GM18511 (cell line): Measurements from ENCODE around the gene DNASE1L2.

ENCODE experiments used
- ATAC-seq: cut with Tn5 transposase; IDR thresholded peaks from one replicate; pipeline ENCODE4 v1.9.1; 2021; ENCODE audit warnings: mild to moderate bottlenecking, moderate library complexity; ENCODE audit not compliant: unreplicated experiment

The DNASE1L2 gene

DNA sequence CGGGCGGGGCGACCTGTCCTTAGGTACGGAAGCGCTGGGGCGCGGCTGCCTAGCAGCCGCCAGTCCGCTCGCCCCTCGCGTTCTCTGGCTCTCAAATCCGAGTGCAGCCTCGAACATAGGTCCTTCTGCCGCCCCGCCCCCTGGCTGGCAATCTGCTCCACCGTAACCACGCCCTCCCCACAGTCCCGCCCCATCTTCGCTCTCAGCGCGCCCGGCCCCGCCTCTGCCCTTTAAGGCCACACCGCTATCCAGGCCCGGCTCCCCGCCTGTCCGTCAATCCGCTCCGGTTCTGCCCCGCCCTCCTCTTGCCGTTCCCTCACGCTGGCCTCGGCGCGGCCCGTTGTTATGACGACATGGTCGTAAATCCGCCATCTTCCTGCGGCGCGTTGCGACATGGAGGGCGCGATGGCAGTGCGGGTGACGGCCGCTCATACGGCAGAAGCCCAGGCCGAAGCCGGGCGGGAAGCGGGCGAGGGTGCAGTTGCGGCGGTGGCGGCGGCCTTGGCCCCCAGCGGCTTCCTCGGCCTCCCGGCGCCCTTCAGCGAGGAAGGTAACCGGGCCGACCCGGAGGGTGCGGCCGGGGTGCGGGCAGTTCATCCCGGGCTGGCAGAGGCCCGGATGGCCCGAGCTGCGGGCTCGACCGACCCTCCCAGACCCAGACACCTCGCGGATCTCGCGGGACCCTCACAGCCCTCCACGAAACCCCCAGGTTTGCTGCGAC, 12.9 kb upstream of the DNASE1L2 start, which contains the start of gene E4F1:
E4F1 (plus strand) TSS at position 371 of the 721 bp plus-strand sequence; CDS start at position 394, 23 bp downstream.
- ATAC-seq, result peak; percentile 96

DNA sequence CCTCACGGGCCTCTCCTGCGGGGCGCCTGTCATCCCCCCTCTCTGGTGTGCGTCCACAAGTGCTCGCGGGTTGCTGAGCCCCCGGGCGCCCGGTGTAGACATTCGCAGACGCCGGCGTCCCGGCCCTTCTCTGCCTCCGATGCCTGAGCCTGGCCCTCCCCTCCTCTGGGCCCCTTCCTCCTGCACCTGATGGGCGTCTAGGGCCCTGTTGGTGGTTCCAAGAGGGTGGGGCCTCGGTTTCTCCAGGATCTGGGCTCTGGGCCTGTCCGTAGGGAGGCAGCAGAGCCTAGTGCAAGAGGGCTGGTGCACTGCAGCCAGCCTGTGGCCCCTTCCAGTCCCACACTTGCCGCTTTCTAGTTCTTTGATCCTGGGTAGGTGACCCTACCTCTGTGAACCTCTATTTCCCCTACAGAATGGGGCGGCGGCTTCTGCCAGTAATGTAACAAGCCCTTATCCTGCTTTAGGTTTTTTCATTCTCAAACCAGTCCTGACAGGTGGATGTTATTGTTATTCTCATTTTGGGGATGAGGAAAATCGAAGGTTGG, 12.2 kb upstream of the DNASE1L2 start:
- ATAC-seq, result peak; percentile 28

DNA sequence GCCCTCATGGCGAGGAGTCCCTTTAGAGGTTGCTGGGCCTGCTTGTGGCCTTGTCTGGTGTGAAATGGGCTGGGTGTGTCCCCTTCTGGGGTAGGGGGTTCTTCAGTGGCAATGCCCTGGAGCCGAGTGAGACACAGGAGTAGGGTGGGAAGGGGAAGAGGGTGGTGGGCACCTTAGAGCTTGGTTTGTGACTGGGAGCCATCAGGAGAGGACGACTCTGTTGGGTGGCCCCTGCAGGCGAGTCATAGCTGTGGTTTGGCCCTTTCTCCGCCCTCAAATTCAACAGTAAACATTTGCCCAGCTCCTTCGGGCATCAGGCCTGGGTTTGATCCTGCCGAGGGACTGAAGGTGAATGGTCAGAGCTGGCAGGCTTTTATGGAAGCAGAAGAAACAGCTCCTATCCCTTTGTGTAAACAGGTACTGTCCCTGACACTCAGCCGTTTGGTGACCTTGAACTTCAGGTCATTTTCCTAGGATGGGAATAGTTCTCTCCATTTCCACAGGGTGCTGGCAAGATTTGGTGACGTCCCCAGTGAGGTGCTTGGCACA, 9.9 kb upstream of the DNASE1L2 start:
- no peak for ATAC-seq

DNA sequence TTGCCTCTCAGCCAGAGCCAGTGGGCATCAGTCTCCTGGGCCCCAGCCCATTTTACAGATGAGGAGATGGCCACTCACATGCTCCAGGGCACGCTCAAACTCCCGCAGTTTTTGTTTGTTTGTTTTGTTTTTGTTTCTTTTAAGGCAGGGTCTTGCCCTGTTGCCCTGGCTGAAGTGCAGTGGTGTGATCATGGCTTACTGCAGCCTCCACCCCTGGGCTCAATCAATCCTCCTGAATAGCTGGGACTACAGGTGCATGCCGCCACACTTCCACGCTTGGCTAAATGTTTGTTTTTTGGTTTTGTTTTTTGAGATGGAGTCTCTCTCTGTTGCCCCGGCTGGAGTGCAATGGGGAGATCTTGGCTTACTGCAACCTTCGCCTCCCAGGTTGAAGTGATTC, 9.3 kb upstream of the DNASE1L2 start:
- no peak for ATAC-seq

DNA sequence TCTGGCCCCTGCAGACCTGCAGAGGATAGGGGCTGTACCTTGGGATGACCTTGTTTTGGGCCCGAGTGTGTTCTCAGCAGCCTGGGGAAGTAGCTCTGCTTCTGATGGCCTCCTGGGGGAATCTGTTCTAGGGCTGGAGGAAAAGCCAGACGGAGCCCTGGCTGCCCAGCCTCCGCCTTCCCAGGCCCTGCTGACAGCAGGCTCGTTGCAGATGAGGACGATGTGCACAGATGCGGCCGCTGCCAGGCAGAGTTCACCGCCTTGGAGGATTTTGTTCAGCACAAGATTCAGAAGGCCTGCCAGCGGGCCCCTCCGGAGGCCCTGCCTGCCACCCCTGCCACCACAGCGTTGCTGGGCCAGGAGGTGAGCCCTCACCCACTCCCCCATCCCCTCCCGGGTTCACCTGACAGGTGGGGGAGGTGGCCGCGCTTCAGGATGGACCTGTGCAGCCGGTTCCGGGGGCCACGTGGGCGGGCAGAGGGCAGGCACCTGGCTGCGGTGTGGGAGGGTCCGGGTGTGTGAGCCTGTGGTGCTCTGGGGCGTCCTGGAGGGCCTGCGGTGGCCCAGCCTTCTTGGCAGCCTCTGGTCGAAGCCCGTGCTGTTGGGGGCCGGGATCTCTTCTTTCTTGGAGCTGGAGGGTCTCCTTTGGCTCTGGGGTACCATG, 8.0 kb upstream of the DNASE1L2 start:
- ATAC-seq, result no peak

DNA sequence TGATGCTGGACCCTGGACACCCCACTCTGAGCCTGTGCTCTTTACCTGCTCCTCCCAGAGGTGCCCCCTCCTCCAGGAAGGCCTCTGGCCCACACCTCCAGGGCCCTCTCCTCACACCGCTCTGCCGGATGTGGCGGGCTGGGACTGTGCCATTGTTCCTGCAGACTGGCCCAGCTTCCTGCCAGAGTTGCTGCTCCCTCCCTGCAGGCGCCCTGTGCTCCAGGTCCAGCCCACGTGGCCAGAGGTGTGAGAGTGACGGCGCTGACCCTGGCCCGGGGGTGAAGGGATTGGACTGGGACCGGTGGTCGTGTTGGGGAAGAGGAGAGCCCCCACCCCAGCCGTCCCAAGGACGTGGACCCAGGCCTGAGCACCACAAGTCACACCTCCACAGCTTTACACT, 7.2 kb upstream of the DNASE1L2 start:
- no peak for ATAC-seq

DNA sequence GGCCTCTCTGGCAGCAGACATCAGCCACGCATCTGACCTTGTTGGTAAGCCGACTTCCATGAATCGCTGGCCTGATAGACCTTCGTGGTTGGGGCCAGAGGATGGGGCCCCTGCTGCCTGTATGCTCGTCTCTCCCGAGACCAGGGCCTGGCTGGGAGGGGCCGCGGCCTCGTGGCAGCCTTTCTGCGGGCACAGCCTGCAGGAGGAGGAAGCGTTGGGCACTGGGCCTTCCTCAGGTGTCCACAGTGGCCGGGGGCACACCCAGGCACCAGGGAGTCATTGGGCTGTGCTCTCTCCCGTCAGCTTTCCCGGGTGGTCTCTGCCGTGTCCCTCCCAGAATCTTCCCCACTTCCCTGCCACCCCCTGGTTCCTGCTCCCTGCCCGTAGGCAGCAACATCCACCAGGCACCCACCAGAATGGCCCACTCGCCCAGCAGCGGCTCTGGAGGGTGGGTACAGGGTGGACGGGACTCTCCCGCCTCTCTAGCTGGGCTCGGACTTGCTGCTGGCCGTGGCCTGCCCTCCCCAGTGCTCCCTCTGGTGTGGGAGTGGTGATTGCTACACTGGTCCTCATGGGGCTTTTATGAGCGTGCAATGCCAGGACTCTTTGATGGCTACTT, 6.5 kb upstream of the DNASE1L2 start:
- ATAC-seq, result no peak

DNA sequence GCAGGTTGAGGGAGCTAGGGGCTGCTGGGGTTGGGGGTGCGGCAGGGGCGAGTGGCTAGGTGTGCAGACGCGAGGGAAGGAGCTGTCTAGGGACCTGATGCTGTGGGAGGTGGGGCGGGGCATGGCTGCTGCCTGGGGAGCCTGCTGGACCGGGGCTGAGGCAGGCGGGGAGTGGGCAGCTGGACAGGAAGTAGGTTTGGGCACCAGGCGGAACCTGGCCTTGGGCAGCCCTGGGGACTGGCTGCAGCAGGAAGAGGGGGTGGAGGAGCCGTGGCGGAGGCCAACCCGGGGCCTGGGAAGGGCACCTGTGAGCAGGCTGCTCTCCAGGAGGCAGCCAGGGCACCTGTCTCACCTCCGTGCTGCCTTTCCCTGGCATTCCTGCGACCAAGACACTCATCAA, 5.9 kb upstream of the DNASE1L2 start:
- no peak for ATAC-seq

DNA sequence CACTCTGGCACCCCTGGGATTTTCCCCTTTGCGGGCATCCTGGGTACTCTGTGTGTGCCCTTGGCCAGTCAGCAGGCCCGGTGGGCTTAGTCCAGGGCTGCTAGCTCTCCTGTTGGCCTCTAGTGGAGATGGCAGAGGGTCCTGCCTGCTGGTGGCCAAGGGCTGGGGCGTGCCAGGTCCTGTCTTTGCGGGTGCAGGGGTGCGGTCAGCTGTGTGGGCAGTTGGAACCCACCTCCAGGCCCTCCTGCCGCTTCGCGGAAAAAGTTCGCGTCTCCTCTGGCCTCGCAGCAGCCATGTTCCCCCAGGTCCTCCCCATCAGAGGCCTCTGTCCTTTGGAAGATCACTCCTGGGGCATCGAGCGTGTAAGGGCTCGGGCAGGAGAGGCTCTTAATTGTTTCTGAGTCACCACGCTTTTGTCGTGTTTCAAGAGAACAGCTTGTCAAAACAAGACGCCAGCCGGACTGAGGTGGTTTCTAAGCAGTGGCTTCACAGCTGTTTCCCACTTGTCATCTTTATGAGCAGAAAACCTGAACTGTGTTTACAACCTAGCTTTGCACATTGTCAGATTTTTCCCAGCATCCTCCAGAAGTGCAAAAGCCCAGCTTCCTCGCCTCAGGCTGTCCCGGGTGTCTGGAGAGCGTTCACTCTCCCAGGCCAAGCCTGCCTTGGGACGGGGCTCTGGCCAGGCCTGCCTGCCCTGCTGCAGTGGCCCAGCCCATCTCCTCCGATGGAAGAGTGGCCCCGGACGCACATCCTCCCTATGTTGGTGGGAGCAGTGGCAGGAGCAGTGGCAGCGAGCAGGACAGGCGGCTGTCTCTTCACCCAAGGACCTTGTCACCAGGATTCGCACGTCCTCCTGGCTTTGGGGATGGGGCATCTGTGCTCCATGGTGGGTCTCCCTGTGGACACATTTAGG, 5.0 kb upstream of the DNASE1L2 start:
- no peak for ATAC-seq

DNA sequence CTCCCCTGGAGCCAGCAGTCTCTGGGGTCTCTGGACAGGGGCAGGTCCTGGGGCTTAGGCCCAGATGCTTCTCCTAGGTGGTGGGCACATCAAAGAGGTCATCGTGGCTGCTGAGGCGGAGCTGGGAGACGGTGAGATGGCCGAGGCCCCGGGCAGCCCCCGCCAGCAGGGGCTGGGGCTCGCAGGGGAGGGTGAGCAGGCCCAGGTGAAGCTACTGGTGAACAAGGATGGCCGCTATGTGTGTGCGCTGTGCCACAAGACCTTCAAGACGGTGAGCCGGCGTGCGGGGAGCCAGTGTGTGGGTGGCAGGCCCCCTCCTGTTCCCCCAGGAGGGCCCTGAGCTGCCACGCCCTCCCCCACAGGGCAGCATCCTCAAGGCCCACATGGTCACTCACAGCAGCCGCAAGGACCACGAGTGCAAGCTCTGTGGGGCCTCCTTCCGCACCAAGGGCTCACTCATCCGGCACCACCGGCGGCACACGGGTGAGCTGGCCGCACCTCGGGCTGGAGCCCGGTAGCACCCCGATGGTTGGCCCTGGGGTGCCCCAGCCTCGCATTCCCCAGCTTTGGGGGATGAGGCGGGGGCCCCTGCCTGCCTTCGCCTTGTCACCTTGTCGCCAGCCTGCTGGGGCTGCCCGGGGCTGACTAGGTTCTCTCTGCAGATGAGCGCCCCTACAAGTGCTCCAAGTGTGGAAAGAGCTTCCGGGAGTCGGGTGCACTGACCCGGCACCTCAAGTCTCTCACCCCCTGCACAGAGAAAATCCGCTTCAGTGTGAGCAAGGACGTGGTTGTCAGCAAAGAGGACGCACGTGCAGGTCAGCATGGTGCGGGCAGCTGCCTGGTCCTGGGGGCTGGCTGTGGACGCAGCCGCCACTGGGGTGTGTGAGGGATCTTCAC, 3.9 kb upstream of the DNASE1L2 start:
- no peak for ATAC-seq

DNA sequence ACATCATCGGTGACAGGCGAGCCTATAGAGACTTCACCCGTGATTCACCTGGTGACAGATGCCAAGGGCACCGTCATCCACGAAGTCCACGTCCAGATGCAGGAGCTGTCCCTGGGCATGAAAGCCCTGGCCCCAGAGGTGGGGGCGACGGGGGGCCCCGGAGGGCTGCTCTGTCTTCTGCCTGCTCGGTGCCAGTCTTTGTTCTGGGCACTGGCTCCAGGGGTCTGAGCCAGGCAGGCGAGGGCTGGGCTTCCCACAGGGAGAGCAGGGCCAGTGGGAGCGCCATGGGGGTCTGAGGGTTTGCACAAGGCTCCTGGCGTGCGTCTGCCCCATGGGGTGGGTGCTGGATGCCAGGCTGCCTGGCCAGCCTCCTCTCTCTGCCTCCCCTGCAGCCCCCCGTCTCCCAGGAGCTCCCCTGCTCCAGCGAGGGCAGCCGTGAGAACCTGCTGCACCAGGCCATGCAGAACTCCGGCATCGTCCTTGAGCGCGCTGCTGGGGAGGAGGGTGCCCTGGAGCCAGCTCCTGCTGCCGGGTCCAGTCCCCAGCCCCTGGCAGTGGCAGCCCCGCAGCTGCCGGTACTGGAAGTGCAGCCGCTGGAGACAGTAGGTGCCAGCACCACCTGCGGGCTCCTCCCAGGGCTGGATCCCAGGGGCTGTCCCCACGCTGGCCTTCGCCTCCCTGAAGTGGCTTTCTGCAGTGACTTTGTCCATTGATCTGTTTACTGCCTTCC, 3.0 kb upstream of the DNASE1L2 start:
- no peak for ATAC-seq

DNA sequence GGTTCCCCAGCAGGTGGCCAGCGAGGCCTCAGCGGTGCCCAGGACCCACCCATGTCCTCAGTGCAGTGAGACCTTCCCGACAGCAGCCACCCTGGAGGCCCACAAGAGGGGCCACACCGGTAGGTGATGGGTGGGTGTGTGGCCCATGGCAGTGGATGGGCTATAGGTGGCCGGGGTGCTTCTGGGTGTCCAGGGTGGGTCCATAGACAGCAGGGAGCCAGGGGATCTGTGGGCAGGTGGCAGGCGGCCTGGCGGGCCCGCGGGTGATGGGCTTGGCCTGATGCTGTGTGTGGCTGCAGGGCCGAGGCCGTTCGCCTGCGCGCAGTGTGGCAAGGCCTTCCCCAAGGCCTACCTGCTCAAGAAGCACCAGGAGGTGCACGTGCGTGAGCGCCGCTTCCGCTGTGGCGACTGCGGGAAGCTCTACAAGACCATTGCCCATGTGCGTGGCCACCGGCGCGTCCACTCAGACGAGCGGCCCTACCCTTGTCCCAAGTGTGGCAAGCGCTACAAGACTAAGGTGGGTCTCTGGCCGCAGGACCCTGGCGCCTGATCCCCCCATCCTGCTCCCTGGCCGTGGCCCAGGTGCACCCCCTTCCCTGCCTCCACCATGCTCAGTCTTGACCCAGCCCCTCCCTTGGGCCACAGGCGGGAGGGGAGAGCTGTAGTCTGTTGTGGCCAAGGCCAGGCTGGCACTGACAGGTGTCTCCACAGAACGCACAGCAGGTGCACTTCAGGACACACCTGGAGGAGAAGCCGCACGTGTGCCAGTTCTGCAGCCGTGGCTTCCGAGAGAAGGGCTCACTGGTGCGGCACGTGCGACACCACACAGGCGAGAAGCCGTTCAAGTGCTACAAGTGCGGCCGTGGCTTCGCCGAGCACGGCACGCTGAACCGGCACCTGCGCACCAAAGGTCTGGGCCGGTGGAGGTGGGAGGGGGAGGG, 2.1 kb upstream of the DNASE1L2 start:
- no peak for ATAC-seq

DNA sequence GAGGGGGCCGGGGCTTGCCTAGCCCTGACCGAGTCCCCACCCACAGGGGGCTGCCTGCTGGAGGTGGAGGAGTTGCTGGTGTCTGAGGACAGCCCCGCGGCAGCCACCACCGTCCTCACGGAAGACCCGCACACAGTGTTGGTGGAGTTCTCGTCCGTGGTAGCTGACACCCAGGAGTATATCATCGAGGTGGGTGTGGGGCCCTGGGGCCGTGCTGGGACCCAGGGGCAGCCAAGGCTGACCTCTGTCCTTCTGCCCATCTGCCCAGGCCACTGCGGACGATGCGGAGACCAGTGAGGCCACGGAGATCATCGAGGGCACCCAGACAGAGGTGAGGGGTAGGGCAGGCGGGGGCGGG, 1.5 kb upstream of the DNASE1L2 start:
- no peak for ATAC-seq

DNA sequence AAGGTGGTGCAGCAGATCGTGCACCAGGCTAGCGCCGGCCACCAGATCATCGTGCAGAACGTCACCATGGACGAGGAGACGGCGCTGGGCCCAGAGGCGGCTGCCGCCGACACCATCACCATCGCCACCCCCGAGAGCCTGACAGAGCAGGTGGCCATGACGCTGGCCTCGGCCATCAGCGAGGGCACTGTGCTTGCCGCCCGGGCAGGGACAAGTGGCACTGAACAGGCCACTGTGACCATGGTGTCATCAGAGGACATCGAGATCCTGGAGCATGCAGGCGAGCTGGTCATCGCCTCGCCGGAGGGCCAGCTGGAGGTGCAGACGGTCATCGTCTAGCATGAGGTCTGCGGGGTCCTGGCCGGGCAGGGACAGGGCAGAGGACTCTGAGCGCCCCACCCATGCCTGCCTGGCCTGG, 1.0 kb upstream of the DNASE1L2 start:
- no peak for ATAC-seq

DNA sequence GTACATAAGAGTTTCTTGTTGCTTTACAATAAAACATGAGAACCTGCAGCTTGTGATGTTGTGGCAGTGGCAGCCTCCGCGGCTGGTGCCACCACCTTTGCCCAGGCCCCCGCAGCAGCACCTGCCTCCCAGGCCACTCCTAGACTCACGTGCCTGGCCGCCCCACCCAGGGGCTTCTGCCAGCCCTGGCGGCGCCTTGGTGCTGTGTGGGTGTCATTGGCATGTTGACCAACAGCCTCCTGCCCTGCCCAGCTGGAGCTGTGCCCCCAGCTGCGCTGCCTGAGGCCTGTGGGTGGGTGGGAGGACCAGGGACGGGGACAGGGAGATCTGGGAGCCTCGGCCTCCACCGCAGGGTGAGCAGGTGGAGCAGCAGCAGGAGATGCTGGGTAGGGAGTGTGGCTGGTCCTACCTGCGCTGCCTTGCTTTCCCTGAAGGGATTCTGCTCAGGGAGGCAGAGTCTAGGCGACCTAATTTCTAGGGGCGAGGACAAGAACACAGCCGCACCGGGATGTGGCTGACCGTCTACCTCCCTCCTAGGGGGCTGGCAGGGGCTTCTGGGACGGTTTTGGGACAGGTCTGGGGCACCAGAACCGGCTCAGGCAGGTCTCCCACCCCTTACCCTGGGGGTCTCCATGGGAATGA, 428 bp upstream of the DNASE1L2 start:
- no peak for ATAC-seq

DNA sequence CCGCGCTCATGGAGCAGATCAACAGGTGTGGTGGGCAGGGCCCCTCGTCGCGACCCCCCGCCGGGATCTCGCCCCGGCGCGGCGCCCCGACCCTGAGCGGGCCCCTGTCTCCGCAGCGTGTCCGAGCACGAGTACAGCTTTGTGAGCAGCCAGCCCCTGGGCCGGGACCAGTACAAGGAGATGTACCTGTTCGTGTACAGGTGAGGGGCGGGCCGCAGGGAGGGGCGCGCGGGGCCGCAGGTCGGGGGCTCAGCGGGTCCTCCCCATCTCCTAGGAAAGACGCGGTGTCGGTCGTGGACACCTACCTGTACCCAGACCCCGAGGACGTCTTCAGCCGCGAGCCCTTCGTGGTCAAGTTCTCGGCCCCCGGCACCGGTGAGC, 848 bp downstream of the DNASE1L2 start:
- no peak for ATAC-seq

DNA sequence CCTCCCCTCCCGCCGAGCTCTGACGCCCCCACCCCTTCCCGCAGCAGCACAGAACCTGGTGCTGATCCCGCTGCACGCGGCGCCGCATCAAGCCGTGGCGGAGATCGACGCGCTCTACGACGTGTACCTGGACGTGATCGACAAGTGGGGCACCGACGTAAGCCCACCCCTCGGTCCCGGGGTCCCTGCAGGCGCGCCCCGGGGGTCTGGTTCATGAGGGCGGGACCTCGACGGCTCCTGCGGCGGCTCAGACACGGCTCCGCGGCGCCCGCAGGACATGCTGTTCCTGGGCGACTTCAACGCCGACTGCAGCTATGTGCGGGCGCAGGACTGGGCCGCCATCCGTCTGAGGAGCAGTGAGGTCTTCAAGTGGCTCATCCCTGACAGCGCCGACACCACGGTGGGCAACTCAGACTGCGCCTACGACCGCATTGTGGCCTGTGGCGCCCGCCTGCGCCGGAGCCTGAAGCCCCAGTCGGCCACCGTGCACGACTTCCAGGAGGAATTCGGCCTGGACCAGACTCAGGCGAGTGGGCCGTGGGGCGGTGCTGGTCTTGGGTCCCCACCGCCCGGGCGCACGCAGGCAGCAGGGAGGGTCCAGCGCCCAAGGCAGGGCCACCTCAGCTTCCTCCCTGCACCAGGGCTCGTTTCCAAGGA, 1.4 kb downstream of the DNASE1L2 start:
- no peak for ATAC-seq
